Mesenchymal stem cell (in vitro differentiated cells and primary cell): ENCODE results near the gene ADNP2.
A peak's percentile ranks its signal among the peaks of the same experiment; 100 is the strongest.

Experiments
- DNase-seq: peaks from one replicate; pipeline ENCODE4 v3.0.0-alpha.2; 2013
- H2AFZ ChIP-seq: one replicate; pipeline ENCODE4 v1.6.1; 2013; ENCODE audit warnings: low read depth, mild to moderate bottlenecking, control low read depth, inconsistent platforms, low read length, moderate library complexity
- H2AK5ac ChIP-seq: 2 replicates; pipeline ENCODE4 v1.6.1; 2013; ENCODE audit warnings: low read length, moderate library complexity, mild to moderate bottlenecking, inconsistent platforms; ENCODE audit not compliant: severe bottlenecking
- H2BK120ac ChIP-seq: one replicate; pipeline ENCODE4 v1.6.1; 2013; ENCODE audit warnings: low read depth, mild to moderate bottlenecking, inconsistent platforms, low read length, moderate library complexity
- H2BK12ac ChIP-seq, 2 experiments: one replicate each; pipeline ENCODE4 v1.6.1; 2013; ENCODE audit warnings: inconsistent platforms in 2 of 2, low read length in 2 of 2, mild to moderate bottlenecking in 2 of 2, moderate library complexity in 2 of 2, control low read depth in 1 of 2
- H2BK15ac ChIP-seq: one replicate; pipeline ENCODE4 v1.6.1; 2013; ENCODE audit warnings: mild to moderate bottlenecking, low read depth, inconsistent platforms; ENCODE audit not compliant: poor library complexity, severe bottlenecking
- H2BK5ac ChIP-seq: 2 replicates; pipeline ENCODE4 v1.6.1; 2013; ENCODE audit warnings: low read depth, mild to moderate bottlenecking, low read length, control low read depth, inconsistent platforms; ENCODE audit not compliant: poor library complexity, severe bottlenecking
- H3K14ac ChIP-seq, 2 experiments: one replicate each; pipeline ENCODE4 v1.6.1; 2013; ENCODE audit warnings: inconsistent platforms in 2 of 2, low read length in 2 of 2, control low read depth in 1 of 2, mild to moderate bottlenecking in 1 of 2, moderate library complexity in 1 of 2
- H3K18ac ChIP-seq, 2 experiments: one replicate each; pipeline ENCODE4 v1.6.1; 2013; ENCODE audit warnings: inconsistent platforms in 2 of 2, low read length in 2 of 2, control low read depth in 1 of 2, low read depth in 1 of 2, mild to moderate bottlenecking in 1 of 2
- H3K23ac ChIP-seq, 2 experiments: one replicate each; pipeline ENCODE4 v1.6.1; 2013; ENCODE audit warnings: inconsistent platforms in 2 of 2, low read length in 2 of 2, mild to moderate bottlenecking in 2 of 2, moderate library complexity in 2 of 2, control low read depth in 1 of 2
- H3K27ac ChIP-seq: 2 replicates; pipeline ENCODE4 v1.5.1; 2013; ENCODE audit warnings: mild to moderate bottlenecking, moderate library complexity, low read length, control low read depth, inconsistent platforms; ENCODE audit not compliant: poor library complexity, severe bottlenecking
- H3K27me3 ChIP-seq, 2 experiments: 2 replicates each; pipeline versions ENCODE4 v1.6.1 to v1.7.0; 2013; ENCODE audit warnings: low read length in 2 of 2, mild to moderate bottlenecking in 2 of 2, moderate library complexity in 2 of 2, control low read depth in 1 of 2, inconsistent platforms in 1 of 2; ENCODE audit not compliant: control insufficient read depth in 1 of 2, insufficient read depth in 1 of 2
- H3K36me3 ChIP-seq, 2 experiments: 2 replicates each; pipeline versions ENCODE4 v1.6.1 to v1.7.0; 2013; ENCODE audit warnings: low read length in 2 of 2, control low read depth in 1 of 2, inconsistent platforms in 1 of 2, low read depth in 1 of 2, mild to moderate bottlenecking in 1 of 2; ENCODE audit not compliant: insufficient read depth in 2 of 2, control insufficient read depth in 1 of 2
- H3K4ac ChIP-seq, 2 experiments: one replicate each; pipeline ENCODE4 v1.6.1; 2013; ENCODE audit warnings: inconsistent platforms in 2 of 2, low read length in 2 of 2, mild to moderate bottlenecking in 2 of 2, moderate library complexity in 2 of 2, control low read depth in 1 of 2, low read depth in 1 of 2
- H3K4me1 ChIP-seq: 2 replicates; pipeline ENCODE4 v1.6.1; 2013; ENCODE audit warnings: low read depth, low read length, control low read depth; ENCODE audit not compliant: control insufficient read depth, insufficient read depth
- H3K4me2 ChIP-seq: 2 replicates; pipeline ENCODE4 v1.6.1; 2013; ENCODE audit warnings: low read length, mild to moderate bottlenecking, inconsistent platforms; ENCODE audit not compliant: poor library complexity, severe bottlenecking
- H3K4me3 ChIP-seq, 2 experiments: 2 replicates each; pipeline versions ENCODE4 v1.5.1 to v1.7.0; 2013; ENCODE audit warnings: low read length in 2 of 2, mild to moderate bottlenecking in 2 of 2, control low read depth in 1 of 2, low read depth in 1 of 2; ENCODE audit not compliant: insufficient read depth in 1 of 2
- H3K79me1 ChIP-seq: replicated peaks from 2 replicates; pipeline ENCODE4 v1.6.1; 2013; ENCODE audit warnings: mild to moderate bottlenecking, control low read depth, low read length, inconsistent platforms; ENCODE audit not compliant: poor library complexity, severe bottlenecking
- H3K9ac ChIP-seq: 2 replicates; pipeline ENCODE4 v1.7.0; 2013; ENCODE audit warnings: mild to moderate bottlenecking, low read length, moderate library complexity
- H3K9me3 ChIP-seq: 2 replicates; pipeline ENCODE4 v1.7.0; 2013; ENCODE audit warnings: mild to moderate bottlenecking, low read length; ENCODE audit not compliant: control insufficient read depth
- H4K8ac ChIP-seq: one replicate; pipeline ENCODE4 v1.6.1; 2013; ENCODE audit warnings: inconsistent platforms, mild to moderate bottlenecking, low read length, moderate library complexity
- H4K91ac ChIP-seq: one replicate; pipeline ENCODE4 v1.6.1; 2013; ENCODE audit warnings: mild to moderate bottlenecking, low read length, inconsistent platforms
- WGBS: methylation state at CpG from one replicate; pipeline ENCODE4 v1.1.7; 2013; ENCODE audit warnings: mixed read lengths; 5-methylcytosine and 5-hydroxymethylcytosine counted together

Gene ADNP2

GRCh38 chr18:80168982-80169381 is 59.9 kb downstream of the ADNP2 start:
- Histone ChIP-seq H3K23ac (peak overlapping the region in 1 of 2 experiments; percentile 6), H3K18ac (no peak overlapping the region), H4K8ac (no peak overlapping the region)

GRCh38 chr18:80169607-80170006 is 60.5 kb downstream of the ADNP2 start:
- Histone ChIP-seq H3K36me3 (peaks cover 0 to 3% of the 10 kb centered on the region in 2 experiments), H2BK5ac (no peak overlapping the region), H3K4me2 (no peak overlapping the region), H2AFZ (no peak overlapping the region), H3K4me1 (peaks cover 6% of the 10 kb centered on the region), H3K27me3 (peaks cover 0 to 14% of the 10 kb centered on the region in 2 experiments), H4K91ac (no peak overlapping the region), H3K9ac (no peak overlapping the region), H3K14ac (no peak overlapping the region), H3K4ac (no peak overlapping the region), H2BK15ac (no peak overlapping the region), H3K4me3 (no peak overlapping the region), H4K8ac (no peak overlapping the region), H3K27ac (no peak overlapping the region), H3K79me1 (no peaks in the 10 kb centered on the region), H2BK120ac (no peak overlapping the region), H3K18ac (no peak overlapping the region), H3K23ac (no peak overlapping the region), H2BK12ac (no peak overlapping the region), H3K9me3 (peaks cover 6% of the 10 kb centered on the region), H2AK5ac (no peak overlapping the region)
- DNase-seq: no peak
- 91% methylated on average over 17 of the region's 17 CpGs for WGBS

More at GRCh38 chr18:80168982-80169381, 59.9 kb downstream of the ADNP2 start:
- Histone ChIP-seq H2BK5ac (no peak overlapping the region), H3K4ac (no peak overlapping the region), H3K4me2 (no peak overlapping the region), H2BK120ac (no peak overlapping the region), H3K9ac (no peak overlapping the region), H4K91ac (no peak overlapping the region), H2BK12ac (no peak overlapping the region), H3K27me3 (peaks cover 0 to 13% of the 10 kb centered on the region in 2 experiments), H2AK5ac (no peak overlapping the region), H3K4me3 (no peak overlapping the region), H3K14ac (no peak overlapping the region), H2BK15ac (no peak overlapping the region), H2AFZ (no peak overlapping the region), H3K9me3 (peaks cover 12% of the 10 kb centered on the region), H3K79me1 (peaks cover under 1% of the 10 kb centered on the region), H3K4me1 (peaks cover 6% of the 10 kb centered on the region), H3K36me3 (peaks cover 0 to 3% of the 10 kb centered on the region in 2 experiments), H3K27ac (no peak overlapping the region)
- 94% methylated on average over 15 of the region's 15 CpGs for WGBS
- no peak for DNase-seq

GRCh38 chr18:80170395-80171053 is 61.5 kb downstream of the ADNP2 start:
- no peak overlapping the region for H2BK5ac ChIP-seq
- WGBS: 86% methylated on average over 4 of the region's 7 CpGs
- DNase-seq: no peak
- H3K4me2 ChIP-seq: no peak overlapping the region
- H3K9me3 ChIP-seq: no peaks in the 10 kb centered on the region
- no peak overlapping the region for H4K91ac ChIP-seq
- H3K79me1 ChIP-seq: no peaks in the 10 kb centered on the region
- no peak overlapping the region for H3K18ac ChIP-seq
- no peak overlapping the region for H2AK5ac ChIP-seq
- no peak overlapping the region for H3K23ac ChIP-seq
- peaks cover 0 to 3% of the 10 kb centered on the region in 2 experiments for H3K36me3 ChIP-seq
- peaks cover 0 to 18% of the 10 kb centered on the region in 2 experiments for H3K27me3 ChIP-seq
- H3K27ac ChIP-seq: no peak overlapping the region
- H3K4me1 ChIP-seq: peaks cover 8% of the 10 kb centered on the region
- H3K4ac ChIP-seq: no peak overlapping the region
- H3K4me3 ChIP-seq: peak overlapping the region in 1 of 2 experiments; percentile 66
- H4K8ac ChIP-seq: no peak overlapping the region
- H3K9ac ChIP-seq: peak overlapping the region; percentile 75
- H2BK120ac ChIP-seq: no peak overlapping the region
- H3K14ac ChIP-seq: no peak overlapping the region
- no peak overlapping the region for H2BK15ac ChIP-seq
- no peak overlapping the region for H2BK12ac ChIP-seq
- no peak overlapping the region for H2AFZ ChIP-seq

GRCh38 chr18:80171054-80171872 is 62.2 kb downstream of the ADNP2 start:
- H3K79me1 ChIP-seq: no peaks in the 10 kb centered on the region
- peak; percentile 83 for DNase-seq
- peaks cover 0 to 3% of the 10 kb centered on the region in 2 experiments for H3K36me3 ChIP-seq
- WGBS: 44% methylated on average over 13 of the region's 23 CpGs
- peaks cover 0 to 25% of the 10 kb centered on the region in 2 experiments for H3K27me3 ChIP-seq
- peak overlapping the region in 1 of 2 experiments; percentile 66 for H3K4me3 ChIP-seq
- no peaks in the 10 kb centered on the region for H3K9me3 ChIP-seq
- peak overlapping the region; percentile 50 for H3K4me2 ChIP-seq
- no peak overlapping the region for H2AFZ ChIP-seq
- peak overlapping the region in 1 of 2 experiments; percentile 75 for H3K4ac ChIP-seq
- peak overlapping the region; percentile 37 for H4K91ac ChIP-seq
- H2BK5ac ChIP-seq: no peak overlapping the region
- H3K14ac ChIP-seq: peak overlapping the region in 1 of 2 experiments; percentile 74
- no peak overlapping the region for H2AK5ac ChIP-seq
- H2BK120ac ChIP-seq: peak overlapping the region; percentile 55
- peak overlapping the region in 1 of 2 experiments; percentile 79 for H3K18ac ChIP-seq
- H2BK15ac ChIP-seq: peak overlapping the region; percentile 54
- H3K4me1 ChIP-seq: peaks cover 12% of the 10 kb centered on the region
- H3K27ac ChIP-seq: no peak overlapping the region
- H2BK12ac ChIP-seq: peak overlapping the region in 1 of 2 experiments; percentile 39
- no peak overlapping the region for H3K23ac ChIP-seq
- peak overlapping the region; percentile 75 for H3K9ac ChIP-seq
- H4K8ac ChIP-seq: peak overlapping the region; percentile 56
